Neural progenitor cell (in vitro differentiated cells): Measurements from ENCODE around the gene L3MBTL2.

Experiments
- EZH2 ChIP-seq: fragments of 200-600 bp; sonication (generic); IDR thresholded peaks from 2 replicates; pipeline ENCODE4 v1.6.1; 2017; ENCODE audit warnings: antibody characterized with exemption, mild to moderate bottlenecking, moderate library complexity
- EZH2phosphoT487 ChIP-seq: fragments of 200-600 bp; sonication (generic); IDR thresholded peaks from 2 replicates; pipeline ENCODE4 v1.6.1; 2017; ENCODE audit warnings: antibody characterized with exemption
- TF ChIP-seq, protein P1 (sequence below): fragments of 200-600 bp; sonication (generic); IDR thresholded peaks from 2 replicates; pipeline ENCODE4 v1.5.1; 2017; ENCODE audit warnings: antibody characterized with exemption, mild to moderate bottlenecking

DNA sequence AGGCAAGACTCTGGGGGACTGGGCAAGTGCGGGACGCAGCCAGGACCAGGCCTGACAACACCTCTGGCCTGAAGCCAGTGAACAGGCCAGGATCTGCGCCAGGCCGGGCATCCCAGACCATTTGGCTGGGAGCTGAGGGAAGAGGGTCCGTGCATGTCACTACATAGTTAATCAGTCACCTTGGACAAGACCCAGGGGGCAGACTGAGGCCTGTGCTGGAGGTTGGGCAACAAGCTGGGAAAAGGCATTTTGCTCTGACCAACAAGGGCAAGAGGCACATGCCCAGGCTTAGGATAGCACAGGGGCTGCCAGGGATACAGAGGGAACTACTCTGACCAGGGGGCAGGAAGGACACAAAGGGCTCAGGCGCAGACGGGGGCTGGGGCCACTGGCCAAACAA, 42.6 kb downstream of the L3MBTL2 start:
- TF ChIP-seq, protein P1, sequence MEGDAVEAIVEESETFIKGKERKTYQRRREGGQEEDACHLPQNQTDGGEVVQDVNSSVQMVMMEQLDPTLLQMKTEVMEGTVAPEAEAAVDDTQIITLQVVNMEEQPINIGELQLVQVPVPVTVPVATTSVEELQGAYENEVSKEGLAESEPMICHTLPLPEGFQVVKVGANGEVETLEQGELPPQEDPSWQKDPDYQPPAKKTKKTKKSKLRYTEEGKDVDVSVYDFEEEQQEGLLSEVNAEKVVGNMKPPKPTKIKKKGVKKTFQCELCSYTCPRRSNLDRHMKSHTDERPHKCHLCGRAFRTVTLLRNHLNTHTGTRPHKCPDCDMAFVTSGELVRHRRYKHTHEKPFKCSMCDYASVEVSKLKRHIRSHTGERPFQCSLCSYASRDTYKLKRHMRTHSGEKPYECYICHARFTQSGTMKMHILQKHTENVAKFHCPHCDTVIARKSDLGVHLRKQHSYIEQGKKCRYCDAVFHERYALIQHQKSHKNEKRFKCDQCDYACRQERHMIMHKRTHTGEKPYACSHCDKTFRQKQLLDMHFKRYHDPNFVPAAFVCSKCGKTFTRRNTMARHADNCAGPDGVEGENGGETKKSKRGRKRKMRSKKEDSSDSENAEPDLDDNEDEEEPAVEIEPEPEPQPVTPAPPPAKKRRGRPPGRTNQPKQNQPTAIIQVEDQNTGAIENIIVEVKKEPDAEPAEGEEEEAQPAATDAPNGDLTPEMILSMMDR: no peak
- TF ChIP-seq EZH2: no peak
- TF ChIP-seq EZH2phosphoT487: no peak
